ENCODE data around the gene GOLT1A. TPM values are rescaled to one million over a fixed set of nuclear protein-coding genes. Genes with fewer than 3 reads are reported as not detected.

GOLT1A gene
- total RNA-seq, 1 donor from 2014 or later, result 7.0 TPM

- H3K4me3 Mint-ChIP-seq, result no peak overlapping the region
- H3K27me3 Mint-ChIP-seq, result peaks cover 10% of the 10 kb centered on the region
- no peak for DNase-seq (ENCODE audit: extremely low spot score, unreplicated experiment)
- TF ChIP-seq CTCF (conservative IDR thresholded peaks at IDR 0.05), result no peak
- H3K9me3 Mint-ChIP-seq, result no peaks in the 10 kb centered on the region
- no peak overlapping the region for H3K27ac Mint-ChIP-seq
- H3K36me3 Mint-ChIP-seq, result no peaks in the 10 kb centered on the region
- peaks cover 6% of the 10 kb centered on the region for H3K4me1 Mint-ChIP-seq (ENCODE audit: unreplicated experiment)
Observed at GRCh38 chr1:204176049-204176448, 37.7 kb downstream of the GOLT1A start.

- Mint-ChIP-seq H3K27ac (no peak overlapping the region), H3K36me3 (no peaks in the 10 kb centered on the region), H3K27me3 (peaks cover 5% of the 10 kb centered on the region), H3K4me3 (no peak overlapping the region), H3K9me3 (no peaks in the 10 kb centered on the region), H3K4me1 (ENCODE audit: unreplicated experiment) (no peaks in the 10 kb centered on the region)
- no peak for TF ChIP-seq CTCF (conservative IDR thresholded peaks at IDR 0.05)
- DNase-seq (ENCODE audit: extremely low spot score, unreplicated experiment), result no peak
Observed at GRCh38 chr1:204174958-204175357, 38.8 kb downstream of the GOLT1A start.

- no peaks in the 10 kb centered on the region for H3K27me3 Mint-ChIP-seq
- no peaks in the 10 kb centered on the region for H3K36me3 Mint-ChIP-seq
- H3K27ac Mint-ChIP-seq, result no peak overlapping the region
- DNase-seq (ENCODE audit: extremely low spot score, unreplicated experiment), result no peak
- no peak for TF ChIP-seq CTCF (conservative IDR thresholded peaks at IDR 0.05)
- H3K9me3 Mint-ChIP-seq, result no peaks in the 10 kb centered on the region
- H3K4me3 Mint-ChIP-seq, result no peak overlapping the region
- H3K4me1 Mint-ChIP-seq (ENCODE audit: unreplicated experiment), result no peaks in the 10 kb centered on the region
Observed at GRCh38 chr1:204172404-204173029, 41.3 kb downstream of the GOLT1A start.

GRCh38 chr1:204171751-204172178, 42.0 kb downstream of the GOLT1A start:
- Mint-ChIP-seq H3K27me3 (no peaks in the 10 kb centered on the region), H3K36me3 (no peaks in the 10 kb centered on the region), H3K27ac (no peak overlapping the region), H3K9me3 (no peaks in the 10 kb centered on the region), H3K4me3 (no peak overlapping the region), H3K4me1 (ENCODE audit: unreplicated experiment) (no peaks in the 10 kb centered on the region)
- no peak for DNase-seq (ENCODE audit: extremely low spot score, unreplicated experiment)
- no peak for TF ChIP-seq CTCF (conservative IDR thresholded peaks at IDR 0.05)

- DNase-seq (ENCODE audit: extremely low spot score, unreplicated experiment), result no peak
- no peak for TF ChIP-seq CTCF (conservative IDR thresholded peaks at IDR 0.05)
- Mint-ChIP-seq H3K36me3 (no peaks in the 10 kb centered on the region), H3K27me3 (no peaks in the 10 kb centered on the region), H3K4me3 (no peak overlapping the region), H3K9me3 (no peaks in the 10 kb centered on the region), H3K27ac (no peak overlapping the region), H3K4me1 (ENCODE audit: unreplicated experiment) (no peaks in the 10 kb centered on the region)
Observed at GRCh38 chr1:204170494-204171155, 43.2 kb downstream of the GOLT1A start.
